GM06990 (cell line): ENCODE measurements around the gene KCNJ18.
"Not testable (repeated sequence)": the region's sequence is repeated elsewhere in the genome, so short reads cannot be mapped to it uniquely, and the experiment has no call there.

Source experiments
- DNase-seq: peaks from one replicate; pipeline ENCODE4 v3.0.0-alpha.2; 2011; ENCODE audit not compliant: insufficient read length; ENCODE audit errors: extremely low read depth
- H3K27me3 ChIP-seq: replicated peaks from 2 replicates; pipeline ENCODE4 v1.6.0; 2011; ENCODE audit warnings: low read length; ENCODE audit not compliant: control insufficient read depth, insufficient read depth
- H3K36me3 ChIP-seq: 2 replicates; pipeline ENCODE4 v1.5.1; 2011; ENCODE audit warnings: low read length; ENCODE audit not compliant: control insufficient read depth, insufficient read depth
- H3K4me3 ChIP-seq: replicated peaks from 2 replicates; pipeline ENCODE4 v1.5.1; 2011; ENCODE audit warnings: low read depth, mild to moderate bottlenecking, control low read depth, low read length
- TF ChIP-seq, protein P1 (sequence below): IDR thresholded peaks from 2 replicates; pipeline ENCODE4 v1.5.1; 2011; ENCODE audit warnings: low read length, control low read depth, mild to moderate bottlenecking, inconsistent platforms; ENCODE audit not compliant: insufficient read depth, poor library complexity, severe bottlenecking

The KCNJ18 gene

DNA sequence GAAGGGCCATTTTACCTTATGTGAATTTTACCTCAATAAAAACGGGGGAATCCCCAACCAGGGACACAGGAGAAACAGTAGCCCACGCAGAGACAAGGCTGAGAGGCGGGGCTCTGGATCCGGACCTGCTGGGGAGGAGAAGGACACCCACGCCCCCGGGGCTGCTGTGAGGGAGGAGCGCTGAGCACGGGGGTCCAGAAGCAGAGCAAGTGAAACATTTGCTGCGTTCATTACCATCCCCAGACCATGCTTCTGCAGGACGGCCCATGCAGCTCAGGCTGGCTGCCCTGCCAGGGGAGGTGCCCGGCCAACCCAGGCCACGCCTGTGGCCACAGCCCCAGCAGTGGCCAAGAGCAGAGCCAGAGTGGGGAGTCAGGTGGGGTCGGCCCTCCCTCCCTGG is 50.0 kb downstream of the KCNJ18 start:
- no peaks in the 10 kb centered on the region for H3K27me3 ChIP-seq
- no peak for DNase-seq
- TF ChIP-seq, protein P1, sequence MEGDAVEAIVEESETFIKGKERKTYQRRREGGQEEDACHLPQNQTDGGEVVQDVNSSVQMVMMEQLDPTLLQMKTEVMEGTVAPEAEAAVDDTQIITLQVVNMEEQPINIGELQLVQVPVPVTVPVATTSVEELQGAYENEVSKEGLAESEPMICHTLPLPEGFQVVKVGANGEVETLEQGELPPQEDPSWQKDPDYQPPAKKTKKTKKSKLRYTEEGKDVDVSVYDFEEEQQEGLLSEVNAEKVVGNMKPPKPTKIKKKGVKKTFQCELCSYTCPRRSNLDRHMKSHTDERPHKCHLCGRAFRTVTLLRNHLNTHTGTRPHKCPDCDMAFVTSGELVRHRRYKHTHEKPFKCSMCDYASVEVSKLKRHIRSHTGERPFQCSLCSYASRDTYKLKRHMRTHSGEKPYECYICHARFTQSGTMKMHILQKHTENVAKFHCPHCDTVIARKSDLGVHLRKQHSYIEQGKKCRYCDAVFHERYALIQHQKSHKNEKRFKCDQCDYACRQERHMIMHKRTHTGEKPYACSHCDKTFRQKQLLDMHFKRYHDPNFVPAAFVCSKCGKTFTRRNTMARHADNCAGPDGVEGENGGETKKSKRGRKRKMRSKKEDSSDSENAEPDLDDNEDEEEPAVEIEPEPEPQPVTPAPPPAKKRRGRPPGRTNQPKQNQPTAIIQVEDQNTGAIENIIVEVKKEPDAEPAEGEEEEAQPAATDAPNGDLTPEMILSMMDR: no peak
- no peak overlapping the region for H3K4me3 ChIP-seq
- H3K36me3 ChIP-seq: no peaks in the 10 kb centered on the region

DNA sequence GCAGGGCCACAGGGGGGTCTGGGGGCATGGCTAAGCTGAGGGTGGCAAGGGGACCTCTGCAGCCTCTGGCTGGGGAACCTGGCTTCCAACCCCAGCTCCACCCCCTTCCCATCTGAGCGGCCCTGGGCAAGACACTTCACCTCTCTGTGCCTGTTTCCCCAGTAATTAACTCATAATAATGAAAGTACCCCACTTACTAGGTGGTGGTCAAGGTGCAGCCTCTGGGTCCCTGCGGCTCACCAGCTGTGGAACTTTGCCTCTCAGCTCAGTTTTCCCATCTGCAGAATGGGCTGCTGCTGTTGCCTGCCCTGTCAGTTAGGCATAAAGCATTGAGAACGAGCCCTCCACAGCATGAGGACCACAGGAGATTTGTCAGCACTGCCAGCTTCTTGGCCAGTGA is 51.8 kb downstream of the KCNJ18 start:
- H3K27me3 ChIP-seq, H3K36me3 ChIP-seq, H3K4me3 ChIP-seq, DNase-seq: not testable (repeated sequence)

DNA sequence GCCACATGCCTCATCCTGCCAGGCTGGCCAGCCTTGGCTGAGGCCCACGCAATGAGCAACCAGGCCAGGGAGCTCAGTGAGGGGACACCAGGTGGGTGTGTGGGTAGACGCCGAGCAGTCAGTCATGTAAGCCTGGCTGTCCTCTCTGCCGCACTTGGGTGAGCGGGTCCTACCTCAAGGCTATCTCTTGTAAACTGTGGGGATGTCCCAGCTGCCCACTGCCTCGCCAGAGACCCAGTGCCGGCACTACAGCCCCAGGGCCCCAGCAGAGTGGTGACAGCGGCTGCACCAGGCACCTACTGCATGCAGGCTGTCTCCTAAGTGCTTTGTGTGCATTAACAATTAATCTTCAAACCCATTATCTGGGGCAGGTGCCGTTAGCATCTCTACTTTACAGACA is 52.3 kb downstream of the KCNJ18 start:
- not testable (repeated sequence) for DNase-seq, H3K36me3 ChIP-seq, H3K27me3 ChIP-seq, H3K4me3 ChIP-seq

DNA sequence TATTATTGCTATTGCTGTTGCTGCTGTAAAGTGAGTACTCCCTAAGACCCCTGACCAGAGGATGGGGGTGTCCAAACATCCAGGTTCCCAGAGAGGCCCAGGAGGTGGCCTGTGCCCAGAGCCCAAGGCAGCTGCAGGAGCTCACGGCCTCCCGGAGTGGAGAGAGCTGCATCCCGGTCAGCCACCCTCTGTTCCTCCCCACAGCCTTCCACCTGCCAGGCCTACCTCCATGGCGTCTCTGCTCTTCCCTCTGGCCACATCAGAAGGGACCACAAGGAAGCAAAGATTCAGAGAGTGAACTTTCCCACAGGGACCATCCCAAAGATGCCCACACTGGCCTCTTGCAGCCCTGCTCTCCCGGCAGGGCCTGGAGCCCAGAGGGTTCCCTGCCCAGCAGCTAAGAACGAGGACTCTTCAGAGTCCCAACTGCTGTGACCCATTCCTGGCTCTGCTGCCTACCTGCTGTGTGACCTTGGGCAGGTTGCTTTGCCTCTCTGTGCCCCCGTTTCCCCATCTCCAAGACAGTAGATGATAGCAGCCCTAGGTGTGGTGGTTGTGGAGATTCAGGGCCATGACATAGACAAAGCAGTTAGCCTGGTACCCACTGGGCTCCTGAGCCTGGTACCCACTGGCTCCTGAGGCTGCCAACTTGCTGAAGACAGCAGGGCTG is 53.2 kb downstream of the KCNJ18 start:
- H3K27me3 ChIP-seq, H3K4me3 ChIP-seq, H3K36me3 ChIP-seq, DNase-seq: not testable (repeated sequence)

DNA sequence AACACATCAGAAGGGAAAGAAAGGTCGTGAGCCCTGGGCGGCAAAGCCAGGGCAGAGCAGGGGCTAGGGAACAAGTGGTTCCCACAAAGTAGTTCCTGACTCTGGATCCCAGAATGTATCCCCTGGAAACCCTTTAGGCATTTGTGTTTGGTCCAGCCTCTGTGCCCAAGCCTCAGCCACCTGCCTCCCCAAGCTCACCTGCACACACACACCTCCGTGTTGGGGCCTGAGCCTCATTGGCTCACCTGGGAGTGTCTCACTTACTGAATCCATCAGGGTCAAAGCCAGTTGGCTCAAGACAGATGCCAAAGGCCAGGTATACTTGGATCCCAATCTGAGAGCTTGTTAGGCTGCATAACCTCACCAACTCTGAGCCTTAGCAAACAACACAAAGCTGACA is 54.1 kb downstream of the KCNJ18 start:
- H3K27me3 ChIP-seq, DNase-seq, H3K36me3 ChIP-seq, H3K4me3 ChIP-seq: not testable (repeated sequence)

DNA sequence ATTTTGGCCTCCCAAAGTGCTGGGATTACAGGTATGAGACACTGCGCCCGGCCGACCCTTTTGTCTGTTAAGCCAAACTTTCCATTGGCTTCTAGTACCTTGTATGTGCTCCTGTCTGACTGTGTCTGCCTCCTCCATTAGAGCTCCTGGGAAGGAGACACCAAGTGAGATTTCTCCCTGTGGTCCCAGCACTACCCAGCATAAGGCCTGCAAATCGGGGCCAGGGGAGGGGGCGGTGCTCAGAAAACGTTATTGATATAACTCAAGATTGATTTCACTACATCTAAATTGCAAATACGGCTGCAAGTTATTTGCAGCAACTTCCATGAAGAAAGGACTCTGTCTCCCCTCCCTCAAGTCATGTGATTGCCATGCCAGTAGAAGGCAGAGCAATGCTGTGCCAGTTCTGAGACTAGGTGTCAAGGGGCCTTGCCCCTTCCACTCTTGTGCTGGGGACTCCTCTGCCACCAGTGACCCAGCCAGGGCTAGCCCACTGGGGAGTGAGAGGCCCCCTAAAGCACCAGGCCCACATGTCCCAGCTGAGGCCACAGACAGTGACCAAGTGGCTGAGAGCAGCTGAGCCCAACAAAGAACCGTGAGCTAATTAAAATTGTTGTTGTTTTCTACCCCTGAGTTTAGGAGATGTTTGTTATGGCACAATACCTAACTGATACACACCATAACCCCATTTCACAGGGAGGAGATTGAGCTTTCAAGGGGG is 55.0 kb downstream of the KCNJ18 start:
- not testable (repeated sequence) for H3K36me3 ChIP-seq, DNase-seq, H3K27me3 ChIP-seq, H3K4me3 ChIP-seq

DNA sequence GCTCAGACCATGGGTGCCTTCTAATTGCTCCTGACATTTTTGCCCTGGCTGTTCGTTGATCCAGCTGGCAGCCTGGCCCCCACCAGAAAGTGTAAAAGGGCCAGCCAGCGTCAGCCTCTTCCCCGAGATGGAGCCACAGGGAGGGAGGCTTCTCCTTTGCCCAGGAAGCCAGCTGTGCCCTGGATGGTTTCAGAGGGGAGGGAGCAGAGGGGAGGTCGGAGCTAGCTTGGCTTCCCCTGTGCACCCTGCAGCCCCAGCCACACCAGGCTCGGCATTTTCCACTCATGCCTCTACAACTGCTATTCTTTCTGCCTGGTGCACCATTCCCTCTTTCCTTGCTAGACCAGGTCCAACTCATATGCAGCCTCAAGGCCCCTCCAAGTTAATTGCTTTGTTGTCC is 56.4 kb downstream of the KCNJ18 start:
- not testable (repeated sequence) for DNase-seq, H3K4me3 ChIP-seq, H3K36me3 ChIP-seq, H3K27me3 ChIP-seq

DNA sequence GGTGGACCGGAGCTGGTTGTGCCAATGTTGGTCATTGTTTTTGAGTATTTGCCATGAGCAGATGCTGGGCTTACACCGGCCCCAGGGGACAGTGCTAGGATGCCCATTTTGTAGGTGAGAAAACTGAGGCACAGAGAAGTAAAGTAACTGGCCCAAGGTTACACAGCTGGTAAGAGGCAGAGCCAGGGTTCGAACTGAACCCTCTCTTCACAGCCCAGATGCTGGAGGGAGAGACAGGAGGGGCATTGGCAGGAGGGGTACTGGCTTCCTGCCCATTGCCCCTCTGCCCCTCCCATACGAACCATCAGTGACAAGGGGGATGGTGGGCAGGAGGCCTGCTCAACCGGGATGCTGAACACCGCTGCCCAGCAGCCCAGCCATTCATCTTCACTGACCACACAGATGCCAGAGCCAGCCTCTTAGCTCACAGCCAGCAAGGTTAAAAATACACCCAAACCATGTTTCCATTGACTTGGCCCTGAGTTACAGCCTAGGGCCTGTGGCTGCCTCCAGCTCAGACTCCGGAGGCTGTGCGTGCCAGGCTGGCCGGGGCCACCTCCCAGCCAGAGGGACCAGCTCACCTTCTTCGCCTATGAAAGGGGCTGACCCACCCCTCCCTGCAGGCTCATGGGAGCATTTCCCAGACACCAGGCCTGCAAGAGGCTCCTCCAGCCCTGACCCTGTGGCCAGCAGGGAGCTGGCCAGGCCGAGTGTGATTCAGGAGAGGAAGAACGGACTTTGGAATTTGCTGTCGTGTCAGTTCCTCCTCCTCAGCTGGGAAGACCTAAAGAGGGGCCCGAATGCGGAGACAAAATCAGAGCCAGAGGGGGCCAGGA is 57.6 kb downstream of the KCNJ18 start:
- not testable (repeated sequence) for H3K36me3 ChIP-seq, H3K4me3 ChIP-seq, H3K27me3 ChIP-seq, DNase-seq

DNA sequence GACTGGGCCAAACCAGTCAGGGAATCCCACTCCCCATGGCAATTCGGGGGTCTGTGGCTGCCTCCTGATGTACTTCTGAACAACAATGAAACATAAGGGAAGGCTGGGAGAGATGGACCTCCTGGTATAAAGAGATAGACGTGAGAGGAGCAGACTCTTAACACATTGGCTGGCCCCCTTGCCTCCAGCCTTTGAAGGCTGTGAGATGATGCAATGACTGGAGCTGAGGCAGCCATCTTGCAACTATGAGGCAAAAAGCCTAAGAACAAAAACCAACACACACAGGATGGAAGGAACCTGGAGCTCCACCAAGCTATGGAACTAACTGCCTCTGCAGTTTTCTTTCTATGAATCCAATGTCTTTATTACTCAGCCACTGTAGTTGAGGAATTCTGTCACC is 58.8 kb downstream of the KCNJ18 start:
- not testable (repeated sequence) for H3K4me3 ChIP-seq, H3K36me3 ChIP-seq, H3K27me3 ChIP-seq, DNase-seq
